B cell (primary cell): ENCODE results near the gene MAPRE3. TPM values are rescaled to one million over a fixed set of nuclear protein-coding genes. Genes with fewer than 3 reads are reported as not detected.

Experiments
- ATAC-seq: fragments of 200-7000 bp; cut with Tn5 transposase; one replicate; pipeline ENCODE4 v1.10.0; 2021; ENCODE audit warnings: low read depth, mild to moderate bottlenecking, moderate number of reproducible peaks, moderate library complexity
- CTCF ChIA-PET: fragments of 350-600 bp; sonication (Branson Sonifier 250); formaldehyde crosslinking; loops from one replicate; lab custom pipeline; 2021; ENCODE audit warnings: antibody characterized with exemption, inconsistent platforms; lab: Charles Lee
- POLR2A ChIA-PET: fragments of 350-600 bp; sonication (Branson Sonifier 250); formaldehyde crosslinking; loops from one replicate; lab custom pipeline; 2021; ENCODE audit warnings: antibody characterized with exemption; lab: Charles Lee
- DNase-seq: peaks from one replicate; pipeline ENCODE4 v3.0.0; 2013
- H2AFZ ChIP-seq: 2 replicates; pipeline ENCODE4 v1.6.1; 2012; ENCODE audit warnings: mild to moderate bottlenecking, low read depth, low read length; ENCODE audit not compliant: insufficient read depth, poor library complexity, severe bottlenecking
- H3K27ac ChIP-seq, 2 donors: 1 replicate in 1 of 2; 2 replicates in 1 of 2; pipeline ENCODE4 v1.5.1; 2012 to 2013; ENCODE audit warnings: low read length in 2 of 2, mild to moderate bottlenecking in 2 of 2, moderate library complexity in 1 of 2
- H3K27me3 ChIP-seq, 4 experiments: fragments of 200-600 bp in 1 of 4; sonication (generic) in 1 of 4; replicated peaks in 1 of 4; 1 replicate in 2 of 4; 2 replicates in 2 of 4; pipeline versions ENCODE4 v1.6.1 to v1.7.0; 2013 to 2016; ENCODE audit warnings: low read length in 3 of 4, mild to moderate bottlenecking in 2 of 4, mixed read lengths in 1 of 4, moderate library complexity in 1 of 4; ENCODE audit not compliant: insufficient read depth in 4 of 4, control insufficient read depth in 3 of 4; ENCODE audit errors: control extremely low read depth in 1 of 4
- H3K36me3 ChIP-seq, 2 experiments: replicated peaks in 1 of 2; 1 replicate in 1 of 2; 2 replicates in 1 of 2; pipeline versions ENCODE4 v1.6.1 to v1.7.1; 2013; ENCODE audit warnings: low read length in 1 of 2; ENCODE audit not compliant: insufficient read depth in 2 of 2, control insufficient read depth in 1 of 2; ENCODE audit errors: control extremely low read depth in 1 of 2, extremely low read depth in 1 of 2
- H3K4me1 ChIP-seq, 2 donors: fragments of 200-600 bp in 1 of 2; sonication (generic) in 1 of 2; 1 replicate in 1 of 2; 2 replicates in 1 of 2; pipeline versions ENCODE4 v1.5.1 to v1.6.1; 2013 to 2017; ENCODE audit warnings: low read length in 2 of 2; ENCODE audit not compliant: control insufficient read depth in 2 of 2, insufficient read depth in 2 of 2
- H3K4me2 ChIP-seq: replicated peaks from 2 replicates; pipeline ENCODE3; 2012; ENCODE audit warnings: mild to moderate bottlenecking, low read depth, low read length; ENCODE audit not compliant: poor library complexity, severe bottlenecking
- H3K4me3 ChIP-seq, 5 experiments: fragments of 200-600 bp in 1 of 5; sonication (generic) in 1 of 5; 1 replicate in 3 of 5; 2 replicates in 2 of 5; pipeline versions ENCODE4 v1.5.1 to v1.7.0; 2011 to 2016; ENCODE audit warnings: low read length in 4 of 5, mild to moderate bottlenecking in 4 of 5, low read depth in 2 of 5, control low read depth in 1 of 5, moderate library complexity in 1 of 5; ENCODE audit not compliant: insufficient read depth in 1 of 5; ENCODE audit errors: control extremely low read depth in 1 of 5, extremely low read depth in 1 of 5
- H3K79me2 ChIP-seq: fragments of 200-600 bp; sonication (generic); one replicate; pipeline ENCODE4 v1.6.0; 2016; ENCODE audit warnings: low read length; ENCODE audit not compliant: control insufficient read depth, insufficient read depth
- H3K9ac ChIP-seq: fragments of 200-600 bp; sonication (generic); 2 replicates; pipeline ENCODE4 v1.6.1; 2017; ENCODE audit warnings: mild to moderate bottlenecking, low read length, moderate library complexity
- H3K9me3 ChIP-seq, 3 donors: one replicate each; pipeline versions ENCODE4 v1.6.1 to v1.7.1; 2013; ENCODE audit warnings: low read length in 2 of 3; ENCODE audit not compliant: control insufficient read depth in 2 of 3, insufficient read depth in 1 of 3; ENCODE audit errors: control extremely low read depth in 1 of 3
- H4K20me1 ChIP-seq: 2 replicates; pipeline ENCODE4 v1.6.0; 2012; ENCODE audit warnings: mild to moderate bottlenecking, low read length; ENCODE audit not compliant: insufficient read depth, control insufficient read depth, poor library complexity, severe bottlenecking
- H3K27ac Mint-ChIP-seq: one replicate; pipeline ENCODE4 v1.8.0; 2021; ENCODE audit warnings: mixed read lengths
- H3K27me3 Mint-ChIP-seq: one replicate; pipeline ENCODE4 v1.8.0; 2021; ENCODE audit warnings: mixed read lengths
- H3K4me1 Mint-ChIP-seq: one replicate; pipeline ENCODE4 v1.8.0; 2021; ENCODE audit warnings: mixed read lengths
- H3K4me3 Mint-ChIP-seq: one replicate; pipeline ENCODE4 v1.8.0; 2021; ENCODE audit warnings: mixed read lengths
- H3K9me3 Mint-ChIP-seq: one replicate; pipeline ENCODE4 v1.8.0; 2022; ENCODE audit warnings: mixed read lengths; ENCODE audit not compliant: insufficient read depth
- CTCF ChIP-seq: fragments of 200-600 bp; IDR thresholded peaks from one replicate; pipeline ENCODE4 v1.8.0; 2022; ENCODE audit warnings: antibody characterized with exemption, mild to moderate bottlenecking
- EZH2 ChIP-seq: IDR thresholded peaks from 2 replicates; pipeline ENCODE4 v1.6.1; 2012; ENCODE audit warnings: borderline replicate concordance, low read depth, mild to moderate bottlenecking, moderate library complexity, low read length; ENCODE audit not compliant: insufficient read depth, poor library complexity, severe bottlenecking
- WGBS: methylation state at CpG from one replicate; pipeline ENCODE4 v1.1.5; 2013; ENCODE audit warnings: missing lambda C conversion rate; ENCODE audit not compliant: insufficient coverage; 5-methylcytosine and 5-hydroxymethylcytosine counted together
- intact Hi-C: fragments of 100-400 bp; cut with micrococcal nuclease; formaldehyde crosslinking; loops from one replicate; pipeline ENCODE4 v1.10.0; 2022
- polyA plus RNA-seq: library from polyadenylated mRNA; depleted of rRNA; stranded (reverse); fragments of >200 nt; gene quantifications from 2 replicates; pipeline ENCODE4 v1.2.3, GENCODE V29; 2012
- total RNA-seq, 2 donors: library from RNA; stranded (reverse); fragments of 120-200 nt in 1 of 2; gene quantifications; 1 replicate in 1 of 2; 2 replicates in 1 of 2; pipeline versions ENCODE4 v1.2.3 to v1.2.4, GENCODE V29; 2013 to 2022

Gene MAPRE3
- total and polyA plus RNA-seq, 2 donors (not counting 1 experiment from before 2014, with no cell fraction given) = 5.4 to 9.8 TPM

- Histone ChIP-seq H4K20me1 (no peaks in the 10 kb centered on the region), H3K4me2 (no peak overlapping the region), H3K27ac (no peak overlapping the region), H2AFZ (no peak overlapping the region), H3K36me3 (no peaks in the 10 kb centered on the region), H3K4me3 (no peak overlapping the region), H3K27me3 (peaks cover 0 to 22% (median 4%) of the 10 kb centered on the region in 4 experiments), H3K79me2 (no peaks in the 10 kb centered on the region), H3K4me1 (no peaks in the 10 kb centered on the region), H3K9ac (no peak overlapping the region), H3K9me3 (peaks cover 0 to 1% (median 0%) of the 10 kb centered on the region in 3 donors)
- no peak for ATAC-seq
- Mint-ChIP-seq H3K4me1 (no peaks in the 10 kb centered on the region), H3K4me3 (no peak overlapping the region), H3K27ac (no peak overlapping the region), H3K27me3 (peaks cover 41% of the 10 kb centered on the region), H3K9me3 (no peaks in the 10 kb centered on the region)
- WGBS = no CpG with 5 or more reads among the region's 3 CpGs
- DNase-seq = no peak
- TF ChIP-seq EZH2 = no peak
- no peak for TF ChIP-seq CTCF
- intact Hi-C loops = no loop called here
- ChIA-PET CTCF (interaction anchor here (0.7 to 2.1 kb wide), 2 partner anchors 55 to 322 kb away, joined by 3 to 8 read pairs; no protein-coding TSS in a partner anchor), POLR2A (no interaction called here)
Observed at GRCh38 chr2:26957041-26957440, 13.4 kb upstream of the MAPRE3 start.

GRCh38 chr2:26957534-26957933 lies 12.9 kb upstream of the MAPRE3 start:
- Mint-ChIP-seq H3K4me1 (no peaks in the 10 kb centered on the region), H3K9me3 (no peaks in the 10 kb centered on the region), H3K4me3 (no peak overlapping the region), H3K27me3 (peaks cover 42% of the 10 kb centered on the region), H3K27ac (no peak overlapping the region)
- no peak overlapping the region for H3K4me2 ChIP-seq
- H3K9ac ChIP-seq = no peak overlapping the region
- ATAC-seq = no peak
- H3K27ac ChIP-seq = no peak overlapping the region
- no peaks in the 10 kb centered on the region for H3K36me3 ChIP-seq
- CTCF ChIA-PET = interaction anchor here (0.6 to 2.1 kb wide), 3 partner anchors 158 to 322 kb away, joined by 3 to 8 read pairs (median 4); no protein-coding TSS in a partner anchor
- H3K9me3 ChIP-seq = peaks cover 0 to 1% (median 0%) of the 10 kb centered on the region in 3 donors
- intact Hi-C loops = no loop called here
- POLR2A ChIA-PET = no interaction called here
- no peak for TF ChIP-seq EZH2
- no peak for TF ChIP-seq CTCF
- H2AFZ ChIP-seq = no peak overlapping the region
- no peaks in the 10 kb centered on the region for H4K20me1 ChIP-seq
- H3K27me3 ChIP-seq = peaks cover 0 to 22% (median 4%) of the 10 kb centered on the region in 4 experiments
- WGBS = 93% methylated on average over 2 of the region's 3 CpGs
- no peaks in the 10 kb centered on the region for H3K79me2 ChIP-seq
- H3K4me1 ChIP-seq = no peaks in the 10 kb centered on the region
- DNase-seq = no peak
- no peak overlapping the region for H3K4me3 ChIP-seq
